BE2C (cell line): ENCODE results near the gene CALCA.

ENCODE experiments used
- DNase-seq: peaks from one replicate; pipeline ENCODE4 v3.0.0-alpha.2; 2020
- H3K27me3 ChIP-seq: fragments of 250-450 bp; sonication (Bioruptor Pico); 2 replicates; pipeline ENCODE4 v1.5.1; 2020; ENCODE audit warnings: mild to moderate bottlenecking
- H3K36me3 ChIP-seq: fragments of 250-450 bp; sonication (Bioruptor Pico); 2 replicates; pipeline ENCODE4 v1.5.1; 2020; ENCODE audit warnings: mild to moderate bottlenecking
- H3K4me1 ChIP-seq: fragments of 250-450 bp; sonication (Bioruptor Pico); 2 replicates; pipeline ENCODE4 v1.5.1; 2020
- H3K4me3 ChIP-seq: 2 replicates; pipeline ENCODE4 v1.5.1; 2011; ENCODE audit warnings: low read depth, low read length
- H3K9me3 ChIP-seq: fragments of 250-450 bp; sonication (Bioruptor Pico); 2 replicates; pipeline ENCODE4 v1.5.1; 2020
- TF ChIP-seq, protein P1 (sequence below): IDR thresholded peaks from 2 replicates; pipeline ENCODE4 v1.5.1; 2012; ENCODE audit warnings: mild to moderate bottlenecking, low read depth, low read length

The CALCA gene

DNA sequence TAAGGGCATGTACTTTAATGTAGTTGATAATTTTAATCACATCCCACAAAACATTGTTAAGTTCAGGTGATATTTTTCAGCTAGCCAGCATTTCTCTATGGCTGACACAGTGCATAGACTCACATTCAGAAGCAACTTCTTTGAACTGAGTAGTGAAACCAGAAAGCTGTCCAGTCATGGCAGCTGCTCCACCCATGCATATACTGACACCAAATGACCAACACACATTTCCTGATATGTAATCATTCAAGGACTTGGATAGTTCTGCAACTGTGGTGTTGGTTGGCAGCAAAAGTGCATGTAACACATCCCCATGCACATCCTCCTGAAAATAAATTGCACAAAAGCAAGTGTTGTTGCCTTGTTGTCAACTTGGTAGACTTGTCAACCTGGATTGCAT lies 39.7 kb downstream of the CALCA start:
- Histone ChIP-seq H3K9me3 (no peaks in the 10 kb centered on the region), H3K4me3 (no peak overlapping the region), H3K4me1 (no peaks in the 10 kb centered on the region), H3K27me3 (no peaks in the 10 kb centered on the region), H3K36me3 (no peaks in the 10 kb centered on the region)
- TF ChIP-seq, protein P1, sequence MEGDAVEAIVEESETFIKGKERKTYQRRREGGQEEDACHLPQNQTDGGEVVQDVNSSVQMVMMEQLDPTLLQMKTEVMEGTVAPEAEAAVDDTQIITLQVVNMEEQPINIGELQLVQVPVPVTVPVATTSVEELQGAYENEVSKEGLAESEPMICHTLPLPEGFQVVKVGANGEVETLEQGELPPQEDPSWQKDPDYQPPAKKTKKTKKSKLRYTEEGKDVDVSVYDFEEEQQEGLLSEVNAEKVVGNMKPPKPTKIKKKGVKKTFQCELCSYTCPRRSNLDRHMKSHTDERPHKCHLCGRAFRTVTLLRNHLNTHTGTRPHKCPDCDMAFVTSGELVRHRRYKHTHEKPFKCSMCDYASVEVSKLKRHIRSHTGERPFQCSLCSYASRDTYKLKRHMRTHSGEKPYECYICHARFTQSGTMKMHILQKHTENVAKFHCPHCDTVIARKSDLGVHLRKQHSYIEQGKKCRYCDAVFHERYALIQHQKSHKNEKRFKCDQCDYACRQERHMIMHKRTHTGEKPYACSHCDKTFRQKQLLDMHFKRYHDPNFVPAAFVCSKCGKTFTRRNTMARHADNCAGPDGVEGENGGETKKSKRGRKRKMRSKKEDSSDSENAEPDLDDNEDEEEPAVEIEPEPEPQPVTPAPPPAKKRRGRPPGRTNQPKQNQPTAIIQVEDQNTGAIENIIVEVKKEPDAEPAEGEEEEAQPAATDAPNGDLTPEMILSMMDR: no peak
- no peak for DNase-seq

DNA sequence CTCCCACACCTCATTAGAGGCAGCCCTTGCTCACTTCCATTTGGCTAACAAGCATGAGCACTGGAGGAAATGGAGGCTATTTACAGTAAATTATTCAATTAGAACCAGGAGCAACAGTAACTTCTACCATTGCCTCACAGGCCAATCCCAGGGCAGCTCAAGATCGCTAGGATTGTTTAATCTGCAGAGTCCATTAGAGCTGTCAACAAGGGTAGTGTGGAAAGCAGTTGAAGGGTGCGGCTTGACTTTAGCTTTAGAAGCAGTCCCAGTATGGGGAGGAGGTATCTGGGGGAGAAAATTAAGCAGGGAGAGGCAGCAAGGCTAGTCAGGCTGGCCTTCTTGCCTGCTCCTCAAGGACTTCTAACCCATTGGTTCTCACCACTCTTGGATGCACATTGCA lies 41.8 kb downstream of the CALCA start:
- Histone ChIP-seq H3K9me3 (no peaks in the 10 kb centered on the region), H3K27me3 (no peaks in the 10 kb centered on the region), H3K36me3 (no peaks in the 10 kb centered on the region), H3K4me3 (no peak overlapping the region), H3K4me1 (no peaks in the 10 kb centered on the region)
- DNase-seq: no peak
- TF ChIP-seq, protein P1: no peak

DNA sequence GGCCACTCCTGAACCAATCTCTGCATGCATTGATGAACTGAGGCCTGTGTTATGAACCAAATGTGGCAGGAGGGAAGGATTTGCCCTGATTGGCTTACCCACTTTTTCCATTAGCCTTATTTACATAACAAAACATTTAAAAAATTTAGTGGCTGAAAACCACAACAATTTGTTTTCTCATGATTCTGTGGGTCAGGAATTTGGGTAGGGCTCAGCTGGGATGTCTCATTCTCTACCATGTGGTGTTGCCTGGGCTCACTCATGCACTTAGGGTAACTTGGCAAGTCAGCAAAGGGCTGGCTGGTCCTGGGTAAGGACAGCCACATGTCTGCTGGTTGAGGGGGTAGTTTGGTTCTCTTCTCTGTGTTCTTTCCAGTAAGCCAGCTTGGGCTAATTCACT lies 45.0 kb downstream of the CALCA start:
- Histone ChIP-seq H3K9me3 (no peaks in the 10 kb centered on the region), H3K4me1 (no peaks in the 10 kb centered on the region), H3K4me3 (no peak overlapping the region), H3K27me3 (no peaks in the 10 kb centered on the region), H3K36me3 (no peaks in the 10 kb centered on the region)
- DNase-seq: no peak
- TF ChIP-seq, protein P1: no peak

DNA sequence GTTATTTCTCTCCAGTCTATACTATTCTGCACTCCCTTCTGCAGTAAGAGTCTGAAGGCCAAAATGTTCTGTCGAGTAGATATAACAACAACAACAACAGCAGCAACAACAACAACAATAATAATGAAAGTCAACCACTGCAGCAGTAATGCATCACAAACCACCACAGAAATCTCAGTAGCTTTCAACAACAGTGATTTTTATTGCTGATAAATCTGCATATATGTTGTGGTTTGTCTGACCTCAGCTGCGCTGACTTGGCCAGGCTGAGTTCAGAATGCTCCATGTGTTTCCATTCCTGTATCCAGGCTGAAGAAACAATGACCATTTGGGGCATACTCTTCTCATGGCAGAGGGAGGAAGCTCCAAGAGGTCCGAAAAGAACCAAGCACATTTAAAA lies 47.8 kb downstream of the CALCA start:
- DNase-seq: no peak
- H3K4me1 ChIP-seq: no peaks in the 10 kb centered on the region
- H3K9me3 ChIP-seq: no peaks in the 10 kb centered on the region
- TF ChIP-seq, protein P1: no peak
- no peak overlapping the region for H3K4me3 ChIP-seq
- no peaks in the 10 kb centered on the region for H3K27me3 ChIP-seq
- no peaks in the 10 kb centered on the region for H3K36me3 ChIP-seq
